ENCODE measurements around the gene DIABLO. TPM values are rescaled to one million over a fixed set of nuclear protein-coding genes. Genes with fewer than 3 reads are reported as not detected.

The DIABLO gene
- total and polyA plus RNA-seq, 9 of the 15 experiments (the other 6 are each of a cell fraction or from before 2014, with no cell fraction given) = 37.3 to 101 (median 80.1) TPM

- H3K79me2 ChIP-seq (ENCODE audit: control insufficient read depth, insufficient read depth, low read length) = no peaks in the 10 kb centered on the region
- no peaks in the 10 kb centered on the region for H3K9me3 ChIP-seq (replicated peaks; ENCODE audit: control insufficient read depth, insufficient read depth, low read depth, low read length)
- no peak for DNase-seq (ENCODE audit: extremely low read depth in 1 of 4, low spot score in 3 of 4)
- H2AFZ ChIP-seq (ENCODE audit: low read depth, low read length) = no peak overlapping the region
- TF ChIP-seq ZBTB43 (CRISPR knock-in tag; IDR thresholded peaks at IDR 0.05) (no peak), SIX5 (IDR thresholded peaks at IDR 0.05; ENCODE audit: borderline replicate concordance in 1 of 2, insufficient read depth in 1 of 2, low read depth in 1 of 2, low read length in 2 of 2) (no peak), RBM25 (IDR thresholded peaks at IDR 0.05; ENCODE audit: low read depth, low read length, severe bottlenecking) (no peak), ATF4 (CRISPR knock-in tag; IDR thresholded peaks at IDR 0.05) (no peak), ETV5 (CRISPR knock-in tag; IDR thresholded peaks at IDR 0.05; ENCODE audit: low read depth) (no peak), CC2D1A (IDR thresholded peaks at IDR 0.05) (no peak), EP400 (IDR thresholded peaks at IDR 0.05) (no peak), LARP7 (IDR thresholded peaks at IDR 0.05) (no peak), OTX1 (CRISPR knock-in tag; IDR thresholded peaks at IDR 0.05) (no peak), BHLHE40 (IDR thresholded peaks at IDR 0.05; ENCODE audit: low read length) (no peak), CXXC5 (CRISPR knock-in tag; IDR thresholded peaks at IDR 0.05) (no peak), SMARCE1 (IDR thresholded peaks at IDR 0.05) (no peak), HDGF (IDR thresholded peaks at IDR 0.05) (no peak), TSC22D4 (tag; IDR thresholded peaks at IDR 0.05) (no peak)
- no peak overlapping the region for H3K4me3 ChIP-seq
- H3K4me1 ChIP-seq (replicated peaks in 1 of 2; ENCODE audit: control insufficient read depth in 2 of 2, insufficient read depth in 2 of 2, low read length in 2 of 2) = no peaks in the 10 kb centered on the region
- no peak for FAIRE-seq
- peaks cover 40% of the 10 kb centered on the region for H3K36me3 ChIP-seq (ENCODE audit: control insufficient read depth, insufficient read depth, low read length)
- WGBS (ENCODE audit: insufficient coverage, low coverage, missing lambda C conversion rate) = 89% methylated on average over 10 of the region's 10 CpGs
- no peaks in the 10 kb centered on the region for H3K27me3 ChIP-seq (ENCODE audit: control insufficient read depth in 2 of 2, insufficient read depth in 2 of 2, low read length in 2 of 2)
- no peaks in the 10 kb centered on the region for H3K9me1 ChIP-seq (ENCODE audit: control insufficient read depth, insufficient read depth, low read length)
- in situ Hi-C loops (cut with MboI) = no loop called here
- intact Hi-C loops (cut with micrococcal nuclease) = no loop called here
- POLR2A ChIA-PET = interaction anchor here (1.5 kb wide), 1 partner anchor 11 kb away, joined by 3 read pairs; no protein-coding TSS in a partner anchor
- no peak for ATAC-seq
- H3K4me2 ChIP-seq (ENCODE audit: insufficient read depth, low read length) = no peak overlapping the region
- CTCF ChIA-PET (ENCODE audit: low intra/inter-chr PET ratio) = no interaction called here
- no peak overlapping the region for H3K27ac ChIP-seq (ENCODE audit: extremely low read depth, low read depth, low read length)
- no peaks in the 10 kb centered on the region for H4K20me1 ChIP-seq (replicated peaks; ENCODE audit: control insufficient read depth, insufficient read depth, low read length)
- no TSS peak for BruUV-seq (replicated peaks)
- H3K9ac ChIP-seq (ENCODE audit: insufficient read depth in 1 of 2, low read depth in 2 of 2, low read length in 2 of 2) = no peak overlapping the region
Observed at GRCh38 chr12:122232691-122233090, 6.8 kb upstream of the DIABLO start.
